HepG2 (cell line): ENCODE results near the gene ASCC3. TPM values are rescaled to one million over a fixed set of nuclear protein-coding genes. Genes with fewer than 3 reads are reported as not detected.

Experiments
- ATAC-seq: fragments of 200-7000 bp; cut with Tn5 transposase; 3 replicates; pipeline ENCODE4 v1.9.1; 2020; ENCODE audit warnings: mild to moderate bottlenecking, moderate library complexity
- BruUV-seq: library from RNA; stranded (reverse); fragments of 400-500 nt; replicated peaks from 2 replicates; lab custom pipeline; 2021; lab: Mats Ljungman, UMichigan
- CTCF ChIA-PET: fragments of 300-600 bp; formaldehyde crosslinking; extraction: SDS; loops from one replicate; lab custom pipeline; 2021; ENCODE audit warnings: low total read pairs, inconsistent platforms, low intra/inter-chr PET ratio; lab: Yijun Ruan, JAX
- POLR2A ChIA-PET: fragments of 350-600 bp; sonication (Branson Sonifier 250); formaldehyde crosslinking; loops from one replicate; lab custom pipeline; 2020; ENCODE audit warnings: antibody characterized with exemption, inconsistent platforms; lab: Yijun Ruan, JAX
- DNase-seq: peaks from one replicate; pipeline ENCODE4 v3.0.0-alpha.2; 2015; ENCODE audit warnings: low spot score
- FAIRE-seq: peaks from 3 replicates; lab custom pipeline; 2011; peaks lifted over from hg19 to GRCh38; lab: Jason Lieb, UNC
- H2AFZ ChIP-seq: one replicate; pipeline ENCODE4 v1.6.1; 2011; ENCODE audit warnings: low read length, inconsistent platforms
- H3K27ac ChIP-seq: fragments of 300-600 bp; 3 replicates; pipeline ENCODE4 v1.8.0; 2011; ENCODE audit warnings: mixed run types, mild to moderate bottlenecking, mixed read lengths, low read length, inconsistent platforms; ENCODE audit not compliant: insufficient read depth; ENCODE audit errors: extremely low read length
- H3K27me3 ChIP-seq, 2 experiments: fragments of 200-600 bp in 1 of 2; 2 replicates in 1 of 2; 3 replicates in 1 of 2; pipeline versions ENCODE4 v1.6.0 to v1.8.0; 2011; ENCODE audit warnings: low read length in 2 of 2, mild to moderate bottlenecking in 2 of 2, moderate library complexity in 2 of 2, inconsistent platforms in 1 of 2; ENCODE audit not compliant: insufficient read depth in 2 of 2, control insufficient read depth in 1 of 2
- H3K36me3 ChIP-seq, 2 experiments: fragments of 200-600 bp in 1 of 2; replicated peaks in 1 of 2; 2 replicates in 1 of 2; 3 replicates in 1 of 2; pipeline versions ENCODE4 v1.5.1 to v1.8.0; 2011; ENCODE audit warnings: low read length in 2 of 2, inconsistent platforms in 1 of 2; ENCODE audit not compliant: insufficient read depth in 2 of 2, control insufficient read depth in 1 of 2
- H3K4me1 ChIP-seq: 2 replicates; pipeline ENCODE4 v1.5.1; 2012; ENCODE audit warnings: low read length, inconsistent platforms; ENCODE audit not compliant: insufficient read depth
- H3K4me2 ChIP-seq: 2 replicates; pipeline ENCODE4 v1.6.0; 2011; ENCODE audit warnings: low read depth, low read length, inconsistent platforms
- H3K4me3 ChIP-seq, 3 experiments: fragments of 200-600 bp in 1 of 3; sonication (generic), shearing (Covaris generic) in 1 of 3; replicated peaks in 1 of 3; 2 replicates each; pipeline ENCODE4 v1.5.1; 2011 to 2016; ENCODE audit warnings: low read length in 3 of 3, inconsistent platforms in 2 of 3, low read depth in 2 of 3, mild to moderate bottlenecking in 2 of 3, control low read depth in 1 of 3, mixed read lengths in 1 of 3; ENCODE audit not compliant: insufficient read depth in 1 of 3
- H3K79me2 ChIP-seq: one replicate; pipeline ENCODE4 v1.6.1; 2011; ENCODE audit warnings: low read length, inconsistent platforms; ENCODE audit not compliant: insufficient read depth
- H3K9ac ChIP-seq: 2 replicates; pipeline ENCODE4 v1.6.0; 2011; ENCODE audit warnings: mild to moderate bottlenecking, low read depth, low read length, inconsistent platforms; ENCODE audit not compliant: insufficient read depth
- H3K9me3 ChIP-seq: 2 replicates; pipeline ENCODE4 v1.5.1; 2012; ENCODE audit warnings: mild to moderate bottlenecking, low read length
- H4K20me1 ChIP-seq: 2 replicates; pipeline ENCODE4 v1.6.0; 2011; ENCODE audit warnings: inconsistent platforms, mild to moderate bottlenecking, low read length, moderate library complexity; ENCODE audit not compliant: insufficient read depth
- ATF6 ChIP-seq: sonication (generic); formaldehyde crosslinking; conservative IDR thresholded peaks from 2 replicates; pipeline ENCODE4 v1.4.0; 2020; ENCODE audit warnings: missing genetic modification reagents
- CERS6 ChIP-seq: sonication (generic); formaldehyde crosslinking; IDR thresholded peaks from 2 replicates; pipeline ENCODE4 v1.5.0; 2020; ENCODE audit warnings: missing genetic modification reagents
- EP300 ChIP-seq, 3 experiments: sonication (generic) in 1 of 3; formaldehyde crosslinking in 1 of 3; IDR thresholded peaks; 2 replicates each; pipeline versions ENCODE4 v1.5.1 to v1.6.1; 2011 to 2020; ENCODE audit warnings: low read depth in 2 of 3, low read length in 2 of 3, borderline replicate concordance in 1 of 3, improper control_type of control experiment in 1 of 3, mild to moderate bottlenecking in 1 of 3, missing genetic modification reagents in 1 of 3, moderate library complexity in 1 of 3
- ETV5 ChIP-seq: IDR thresholded peaks from 2 replicates; pipeline ENCODE4 v1.6.1; 2018; ENCODE audit warnings: missing biosample characterization, missing genetic modification reagents, inconsistent platforms, borderline replicate concordance
- MAFK ChIP-seq, 2 experiments: IDR thresholded peaks in 1 of 2; conservative IDR thresholded peaks in 1 of 2; 2 replicates each; pipeline ENCODE4 v1.6.1; 2011; ENCODE audit warnings: improper control_type of control experiment in 2 of 2, low read length in 2 of 2
- NCOA2 ChIP-seq: sonication (generic); formaldehyde crosslinking; IDR thresholded peaks from 2 replicates; pipeline ENCODE4 v1.8.0; 2022; ENCODE audit warnings: inconsistent platforms
- YEATS2 ChIP-seq: sonication (generic); formaldehyde crosslinking; IDR thresholded peaks from 2 replicates; pipeline ENCODE4 v1.4.0; 2020; ENCODE audit warnings: missing genetic modification reagents, borderline replicate concordance
- ZBED4 ChIP-seq: sonication (generic); formaldehyde crosslinking; IDR thresholded peaks from 2 replicates; pipeline ENCODE4 v1.4.0; 2020; ENCODE audit warnings: missing genetic modification reagents, borderline replicate concordance
- ZBTB2 ChIP-seq: sonication (generic); formaldehyde crosslinking; IDR thresholded peaks from 2 replicates; pipeline ENCODE4 v1.8.0; 2022; ENCODE audit warnings: low read depth, missing genetic modification reagents
- ZNF260 ChIP-seq: sonication (generic); formaldehyde crosslinking; IDR thresholded peaks from 2 replicates; pipeline ENCODE4 v1.4.0; 2020; ENCODE audit warnings: missing genetic modification reagents, low read depth, mild to moderate bottlenecking, borderline replicate concordance
- ZNF280B ChIP-seq: sonication (generic); formaldehyde crosslinking; IDR thresholded peaks from 2 replicates; pipeline ENCODE4 v1.5.0; 2020; ENCODE audit warnings: missing genetic modification reagents, mild to moderate bottlenecking, borderline replicate concordance
- ZNF720 ChIP-seq: sonication (generic); formaldehyde crosslinking; IDR thresholded peaks from 2 replicates; pipeline ENCODE4 v1.4.0; 2020; ENCODE audit warnings: missing genetic modification reagents
- WGBS: methylation state at CpG from one replicate; pipeline ENCODE4 v1.1.6; 2017; ENCODE audit warnings: low lambda C conversion rate; 5-methylcytosine and 5-hydroxymethylcytosine counted together
- in situ Hi-C: cut with HindIII; loops from 2 replicates; pipeline ENCODE4 v1.10.0; 2017; ENCODE audit warnings: low pct_unique_long_range_greater_than_20kb; ENCODE audit not compliant: extremely low pct_ligation_motif_present
- intact Hi-C: fragments of 100-400 bp; cut with micrococcal nuclease; formaldehyde crosslinking; loops from one replicate; pipeline ENCODE4 v1.10.0; 2022; ENCODE audit not compliant: unreplicated experiment
- polyA plus RNA-seq, 8 experiments: library from polyadenylated mRNA; depleted of rRNA in 3 of 8; stranded (reverse) in 7 of 8; unstranded in 1 of 8; fragments of >200 nt; fragmentation: Illumina TruSeq in 4 of 8; extraction: Trizol in 4 of 8; gene quantifications; 2 replicates each; pipeline versions ENCODE4 v1.2.1 to v1.2.3, GENCODE V29; 2011 to 2016; ENCODE audit warnings: low read depth in 4 of 8, missing spikeins in 1 of 8, mixed read lengths in 1 of 8; ENCODE audit not compliant: insufficient read depth in 1 of 8
- total RNA-seq, 5 experiments: library from RNA; depleted of rRNA; stranded (reverse); fragments of >200 nt; fragmentation: Illumina TruSeq; extraction: Trizol; gene quantifications; 2 replicates each; pipeline ENCODE4 v1.2.3, GENCODE V29; 2016; ENCODE audit warnings: low read depth in 1 of 5

ASCC3 gene
- total and polyA plus RNA-seq, 2 of the 13 experiments (the other 11 are each of a cell fraction or from before 2014, with no cell fraction given): 23.1 to 55.7 TPM

GRCh38 chr6:100663219-100663863, 217.8 kb downstream of the ASCC3 start:
- no peaks in the 10 kb centered on the region for H3K36me3 ChIP-seq
- H3K27me3 ChIP-seq: no peaks in the 10 kb centered on the region
- intact Hi-C loops: no loop called here
- H3K4me3 ChIP-seq: no peak overlapping the region
- no peaks in the 10 kb centered on the region for H3K79me2 ChIP-seq
- H3K4me2 ChIP-seq: no peak overlapping the region
- no peak overlapping the region for H3K9ac ChIP-seq
- H3K9me3 ChIP-seq: no peaks in the 10 kb centered on the region
- no peaks in the 10 kb centered on the region for H3K4me1 ChIP-seq
- POLR2A ChIA-PET: no interaction called here
- ATAC-seq (no peak; the same call in 2 of the 3 replicates), FAIRE-seq (no peak), DNase-seq (peak; percentile 43)
- no peak overlapping the region for H3K27ac ChIP-seq
- BruUV-seq: no TSS peak
- no peaks in the 10 kb centered on the region for H4K20me1 ChIP-seq
- no peak overlapping the region for H2AFZ ChIP-seq
- CTCF ChIA-PET: no interaction called here
- in situ Hi-C loops: loop anchor here (10.0 kb wide), 1 partner anchor 549 kb away; no protein-coding TSS in a partner anchor
- 88% methylated on average over 5 of the region's 5 CpGs for WGBS
- no peak for TF ChIP-seq NCOA2
- no peak for TF ChIP-seq ZNF720 (CRISPR knock-in tag)
- TF ChIP-seq ETV5 (CRISPR knock-in tag): no peak
- no peak for TF ChIP-seq EP300 (IDR thresholded peaks at IDR 0.05; ENCODE audit: low read depth in 2 of 2, low read length in 2 of 2)
- no peak for TF ChIP-seq EP300 (CRISPR knock-in tag; IDR thresholded peaks at IDR 0.05; ENCODE audit: borderline replicate concordance)
- no peak for TF ChIP-seq ZNF260 (CRISPR knock-in tag)
- no peak for TF ChIP-seq CERS6 (CRISPR knock-in tag)
- no peak for TF ChIP-seq ZBTB2 (CRISPR knock-in tag)
- no peak for TF ChIP-seq ZNF280B (CRISPR knock-in tag)
- no peak for TF ChIP-seq ZBED4 (CRISPR knock-in tag)
- no peak for TF ChIP-seq YEATS2 (CRISPR knock-in tag)
- no peak for TF ChIP-seq ATF6 (CRISPR knock-in tag)
- TF ChIP-seq MAFK (conservative IDR thresholded peaks at IDR 0.05 in 1 of 2, IDR thresholded peaks at IDR 0.05 in 1 of 2; ENCODE audit: low read length in 2 of 2): peak; percentile 10 to 55; a peak in 1 of 4 replicates
